ENCODE results near the gene CPNE7.
A peak's percentile ranks its signal among the peaks of the same experiment; 100 is the strongest.
"Not testable (repeated sequence)": the region's sequence is repeated elsewhere in the genome, so short reads cannot be mapped to it uniquely, and the experiment has no call there.

CPNE7 gene

DNA sequence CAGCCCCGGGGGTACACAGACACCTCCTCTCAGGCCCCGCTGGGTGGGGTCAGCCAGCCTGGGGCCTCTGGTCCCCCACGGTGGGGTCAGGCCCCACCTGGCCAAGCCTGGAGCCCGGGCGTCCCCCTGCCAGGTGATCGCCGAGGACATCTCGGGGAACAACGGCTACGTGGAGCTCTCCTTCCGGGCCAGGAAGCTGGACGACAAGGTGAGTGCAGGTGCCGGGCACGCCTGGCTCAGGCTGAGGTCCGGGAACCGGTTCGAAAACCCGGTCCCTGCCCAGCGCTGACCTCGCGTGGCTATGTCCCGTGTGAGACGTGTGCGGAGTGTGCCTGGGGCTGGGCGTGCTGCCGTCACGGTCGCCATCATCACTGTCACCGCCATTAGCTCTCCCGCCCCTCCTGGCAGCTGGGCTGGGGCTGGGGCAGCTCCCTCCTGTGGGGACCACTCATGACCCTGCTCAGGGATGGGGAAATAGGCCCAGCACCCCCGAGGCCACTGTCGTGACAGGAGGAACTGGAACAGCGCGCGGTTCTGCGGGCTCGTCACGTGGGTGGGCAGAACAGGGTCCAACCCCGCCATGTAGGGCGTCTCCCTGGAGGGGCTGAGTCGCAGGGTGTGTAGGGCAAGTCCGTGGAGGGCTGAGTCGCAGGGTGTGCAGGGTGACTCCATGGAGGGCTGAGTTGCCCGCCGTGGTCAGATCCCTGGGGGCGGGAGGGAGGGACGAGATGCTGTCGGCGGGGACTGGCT is 8.5 kb downstream of the CPNE7 start:
- DNase-seq (ENCODE audit: low read depth): no peak

DNA sequence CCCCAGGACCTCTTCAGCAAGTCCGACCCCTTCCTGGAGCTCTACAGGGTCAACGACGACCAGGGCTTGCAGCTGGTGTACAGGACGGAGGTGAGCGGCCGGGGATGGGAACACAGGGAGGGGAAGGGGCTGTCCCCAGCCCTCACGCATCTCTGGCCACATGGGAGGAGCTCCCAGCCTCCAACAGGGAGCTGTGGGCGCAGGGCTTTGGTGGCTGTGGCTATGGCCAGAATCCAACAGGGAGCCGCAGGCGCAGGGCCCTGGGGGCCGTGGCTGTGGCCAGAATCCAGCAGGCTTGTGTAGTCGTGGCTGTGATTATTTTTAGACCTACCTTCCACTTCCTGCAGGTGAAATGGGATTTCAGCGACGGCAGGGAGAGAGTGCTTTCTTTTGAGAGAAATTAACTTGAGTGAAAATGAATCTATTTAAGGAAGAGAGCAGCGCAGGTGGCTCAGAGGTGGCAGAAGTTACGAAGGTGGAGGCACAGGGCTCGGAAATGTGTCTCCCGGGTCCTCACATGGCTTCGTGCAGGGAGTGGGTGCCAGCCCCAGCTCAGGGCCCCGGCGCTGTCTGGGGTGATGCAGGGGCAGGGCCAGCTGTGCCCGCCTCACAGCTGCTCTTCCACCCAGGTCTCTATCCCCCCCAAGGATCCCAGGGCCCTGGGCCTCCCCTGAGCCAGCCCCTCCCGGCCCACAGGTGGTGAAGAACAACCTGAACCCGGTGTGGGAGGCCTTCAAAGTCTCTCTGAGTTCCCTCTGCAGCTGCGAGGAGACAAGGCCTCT is 9.4 kb downstream of the CPNE7 start:
- DNase-seq (ENCODE audit: low read depth): no peak

DNA sequence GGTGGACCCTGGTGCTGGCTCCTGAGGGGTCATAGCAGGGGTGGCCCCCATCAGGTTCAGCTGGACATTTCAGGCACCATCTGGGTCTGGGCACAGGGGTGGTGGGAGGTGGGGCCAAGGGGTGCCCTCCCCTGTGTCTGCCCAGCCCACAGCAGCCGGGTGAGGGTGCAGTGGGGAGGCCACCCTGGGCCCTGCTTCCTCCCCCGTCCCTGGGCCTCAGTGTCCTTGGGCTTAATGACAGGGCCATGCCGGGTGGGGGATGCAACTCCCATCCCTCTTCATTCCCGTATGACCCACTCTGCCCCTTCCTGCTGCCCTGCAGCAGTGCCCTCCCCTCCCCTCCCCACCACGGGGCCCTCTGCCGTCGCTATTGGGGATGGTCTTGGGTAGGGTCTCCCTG is 10.7 kb downstream of the CPNE7 start:
- DNase-seq (ENCODE audit: low read depth): no peak

DNA sequence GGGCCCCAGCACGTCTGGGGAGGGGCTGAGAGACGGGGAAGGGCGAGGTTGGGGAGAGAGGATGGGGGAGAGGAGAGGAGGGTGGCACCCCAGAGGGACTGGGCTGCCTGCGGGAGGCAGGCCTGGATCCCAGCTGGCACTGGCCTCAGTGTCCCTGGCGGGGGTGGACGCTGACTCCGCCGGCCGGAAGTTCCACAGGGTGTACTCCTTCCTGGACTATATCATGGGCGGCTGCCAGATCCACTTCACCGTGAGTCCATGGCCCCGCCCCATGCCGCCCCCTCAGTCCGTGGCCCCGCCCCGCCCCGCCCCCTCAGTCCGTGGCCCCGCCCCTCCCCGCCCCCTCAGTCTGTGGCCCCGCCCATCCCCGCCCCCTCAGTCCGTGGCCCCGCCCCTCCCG is 11.3 kb downstream of the CPNE7 start:
- no peak for DNase-seq (ENCODE audit: low read depth)

DNA sequence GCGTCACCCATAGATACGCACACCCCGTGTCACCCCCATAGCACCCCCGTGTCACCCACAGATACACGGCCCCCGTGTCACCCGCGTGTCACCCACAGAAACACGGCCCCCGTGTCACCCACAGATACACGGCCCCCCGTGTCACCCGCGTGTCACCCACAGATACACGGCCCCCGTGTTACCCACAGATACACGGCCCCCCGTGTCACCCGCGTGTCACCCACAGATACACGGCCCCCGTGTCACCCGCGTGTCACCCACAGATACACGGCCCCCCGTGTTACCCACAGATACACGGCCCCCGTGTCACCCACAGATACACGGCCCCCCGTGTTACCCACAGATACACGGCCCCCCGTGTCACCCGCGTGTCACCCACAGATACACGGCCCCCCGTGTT is 12.1 kb downstream of the CPNE7 start:
- DNase-seq (ENCODE audit: low read depth): not testable (repeated sequence)

DNA sequence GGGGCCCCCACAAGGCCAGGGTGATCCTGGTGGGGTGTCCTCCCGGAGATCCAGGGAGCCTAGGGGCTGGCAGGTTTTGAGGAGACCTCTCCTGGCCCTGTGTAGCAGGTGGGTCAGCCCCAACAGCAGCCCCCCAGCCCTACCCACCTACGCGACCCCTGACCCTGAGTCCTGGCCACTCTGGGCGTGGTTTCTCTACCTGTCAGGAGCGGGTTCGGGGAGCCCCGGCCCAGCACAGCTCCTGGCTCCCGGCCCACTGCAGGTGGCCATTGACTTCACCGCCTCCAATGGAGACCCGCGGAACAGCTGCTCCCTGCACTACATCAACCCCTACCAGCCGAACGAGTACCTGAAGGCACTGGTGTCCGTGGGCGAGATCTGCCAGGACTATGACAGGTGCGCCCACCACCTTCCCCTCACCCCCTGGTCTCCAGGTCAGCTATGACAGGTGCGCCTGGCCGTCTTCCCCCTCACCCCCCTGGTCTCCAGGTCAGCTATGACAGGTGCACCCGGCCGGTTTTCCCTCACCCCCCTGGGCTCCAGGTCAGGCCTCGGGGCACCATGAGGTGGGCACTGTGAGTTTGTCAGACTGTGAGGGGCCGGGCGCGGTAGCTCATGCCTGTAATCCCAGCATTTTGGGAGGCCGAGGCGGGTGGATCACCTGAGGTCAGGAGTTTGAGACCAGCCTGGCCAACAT is 13.0 kb downstream of the CPNE7 start:
- DNase-seq (ENCODE audit: low read depth): no peak

DNA sequence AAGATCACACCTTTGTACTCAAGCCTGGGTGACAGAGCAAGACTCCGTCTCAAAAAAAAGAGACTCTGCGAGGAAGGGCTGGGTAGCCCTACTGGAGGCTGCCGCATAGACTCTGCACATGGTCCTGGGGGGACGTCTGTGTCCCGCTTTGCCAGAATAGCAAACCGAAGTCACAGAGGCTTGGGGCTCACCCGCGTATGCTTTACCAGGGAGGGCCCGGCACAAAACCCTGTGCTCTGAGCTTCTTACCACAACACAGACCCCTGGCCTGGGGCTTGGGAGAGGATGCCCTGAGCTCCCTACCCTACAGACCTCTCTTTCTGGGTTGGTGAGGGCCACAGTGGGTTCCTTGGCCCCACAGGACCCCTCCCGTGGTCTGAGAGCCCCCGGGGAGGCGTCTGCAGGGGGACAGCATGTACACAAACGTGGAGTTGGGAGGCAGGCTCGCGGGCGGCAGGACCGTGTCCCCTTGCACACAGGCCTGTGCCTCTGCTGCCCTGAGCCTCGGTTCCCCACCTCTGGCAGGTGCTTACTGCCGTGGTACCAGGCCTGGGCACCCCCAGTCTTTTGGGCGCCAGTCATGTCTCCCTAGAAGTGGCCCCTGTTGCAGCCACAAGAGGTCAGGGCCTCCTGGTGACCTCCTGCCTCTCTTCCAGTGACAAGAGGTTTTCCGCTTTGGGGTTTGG is 13.8 kb downstream of the CPNE7 start:
- DNase-seq (ENCODE audit: low read depth): no peak

DNA sequence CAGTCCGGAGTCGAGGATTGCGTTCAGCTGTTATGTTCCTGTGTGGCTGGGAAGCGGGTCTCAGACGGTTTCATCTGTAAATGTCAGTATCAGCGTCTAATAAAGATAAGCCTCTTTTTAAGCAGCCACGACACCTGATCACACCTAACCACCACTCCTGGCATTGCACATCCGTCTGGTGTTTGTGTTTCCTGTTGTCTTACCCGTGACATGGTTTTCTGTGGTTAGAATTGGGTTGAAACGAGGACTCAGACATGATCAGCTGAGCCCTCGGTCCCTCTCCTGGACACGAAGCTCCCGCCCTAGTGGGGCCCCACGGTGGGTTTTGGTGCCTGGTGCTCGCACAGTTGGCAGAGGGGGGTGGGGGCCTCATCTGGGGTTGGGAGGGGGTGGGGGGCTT is 18.3 kb downstream of the CPNE7 start:
- DNase-seq (ENCODE audit: low read depth): no peak

DNA sequence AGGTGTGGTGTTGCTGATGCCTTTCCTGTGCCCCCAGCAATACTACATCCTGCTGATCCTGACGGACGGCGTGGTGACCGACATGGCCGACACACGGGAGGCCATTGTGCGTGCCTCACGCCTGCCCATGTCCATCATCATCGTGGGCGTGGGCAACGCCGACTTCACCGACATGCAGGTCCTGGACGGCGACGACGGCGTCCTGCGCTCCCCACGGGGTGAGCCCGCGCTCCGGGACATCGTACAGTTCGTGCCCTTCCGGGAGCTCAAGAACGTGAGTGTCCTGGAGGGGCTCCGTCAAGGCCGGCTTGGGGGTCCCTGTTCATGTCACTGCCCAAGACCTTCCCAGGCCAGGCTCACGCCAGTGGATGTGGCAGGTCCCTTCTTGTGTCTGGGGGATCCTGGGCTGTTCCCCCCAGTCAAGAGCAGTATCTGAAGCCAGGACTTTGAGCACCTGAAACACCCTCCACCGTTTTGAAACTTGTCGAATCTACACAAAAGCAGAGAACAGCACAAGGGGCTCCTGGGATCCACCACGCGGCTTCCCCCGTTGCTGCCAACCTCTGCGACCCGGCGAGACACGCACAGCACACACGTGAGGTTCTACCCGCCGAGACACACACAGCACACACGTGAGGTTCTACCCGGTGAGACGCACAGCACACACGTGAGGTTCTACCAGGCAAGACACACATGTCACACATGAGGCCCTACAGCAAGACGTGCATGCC is 19.9 kb downstream of the CPNE7 start:
- no peak for DNase-seq (ENCODE audit: low read depth)

DNA sequence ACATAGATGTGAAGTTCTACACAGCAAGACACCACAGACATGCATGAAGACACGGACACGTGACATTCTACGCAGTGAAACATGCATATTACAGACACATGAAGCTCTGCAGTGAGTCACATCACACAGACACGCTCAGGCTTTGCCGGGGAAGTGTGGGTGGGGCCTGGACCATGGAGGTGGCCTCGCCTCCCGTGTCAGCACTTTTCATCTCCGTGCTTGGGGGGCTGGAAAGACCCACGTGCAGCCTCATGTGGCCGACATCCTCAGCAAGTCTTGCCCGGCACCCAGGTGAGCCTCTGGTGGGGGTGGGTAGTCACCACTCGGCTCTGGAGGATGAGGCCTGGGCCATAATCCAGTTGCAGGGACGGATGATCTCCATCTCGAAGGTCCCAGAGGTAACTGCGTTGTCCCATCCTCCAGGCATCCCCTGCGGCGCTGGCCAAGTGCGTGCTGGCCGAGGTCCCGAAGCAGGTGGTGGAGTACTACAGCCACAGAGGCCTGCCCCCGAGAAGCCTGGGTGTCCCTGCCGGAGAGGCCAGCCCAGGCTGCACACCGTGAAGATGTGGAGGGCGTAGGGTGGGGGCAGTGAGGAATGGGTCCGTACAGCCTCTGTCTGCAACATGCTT is 20.6 kb downstream of the CPNE7 start:
- no peak for DNase-seq (ENCODE audit: low read depth)

DNA sequence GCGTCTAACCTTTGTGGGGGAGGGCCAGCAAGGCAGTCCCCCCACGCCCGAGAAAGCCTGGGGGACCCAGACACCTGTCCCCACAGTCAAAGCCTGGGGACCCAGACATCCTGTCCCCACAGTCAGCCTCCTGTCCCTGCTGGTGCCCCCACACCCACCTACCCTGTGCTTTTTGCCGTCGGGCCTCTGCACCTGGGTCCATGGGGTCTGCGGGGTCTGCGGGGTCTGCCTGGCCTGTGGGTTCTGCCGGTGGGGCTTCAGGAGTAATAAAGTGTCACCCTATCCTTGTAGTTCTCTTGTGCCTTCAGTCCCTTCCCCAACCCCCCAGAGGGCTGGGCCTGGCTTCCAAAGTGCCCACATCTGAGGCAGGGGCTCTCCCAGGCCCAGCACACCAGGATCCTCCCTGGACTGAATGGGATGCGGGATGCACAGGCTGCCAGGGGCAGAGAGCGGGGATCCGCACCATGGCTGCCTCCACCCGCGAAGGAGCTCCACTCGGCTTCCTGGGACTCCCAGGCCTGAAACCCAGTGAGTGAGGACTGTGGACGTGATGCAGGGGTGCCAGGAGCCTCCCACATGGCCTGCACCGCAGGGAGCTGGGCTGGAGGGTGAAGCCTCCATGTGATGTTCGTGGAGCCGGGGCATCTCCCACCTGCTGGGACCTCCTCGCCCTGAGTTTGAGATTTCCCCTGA is 21.5 kb downstream of the CPNE7 start:
- no peak for DNase-seq (ENCODE audit: low read depth)

DNA sequence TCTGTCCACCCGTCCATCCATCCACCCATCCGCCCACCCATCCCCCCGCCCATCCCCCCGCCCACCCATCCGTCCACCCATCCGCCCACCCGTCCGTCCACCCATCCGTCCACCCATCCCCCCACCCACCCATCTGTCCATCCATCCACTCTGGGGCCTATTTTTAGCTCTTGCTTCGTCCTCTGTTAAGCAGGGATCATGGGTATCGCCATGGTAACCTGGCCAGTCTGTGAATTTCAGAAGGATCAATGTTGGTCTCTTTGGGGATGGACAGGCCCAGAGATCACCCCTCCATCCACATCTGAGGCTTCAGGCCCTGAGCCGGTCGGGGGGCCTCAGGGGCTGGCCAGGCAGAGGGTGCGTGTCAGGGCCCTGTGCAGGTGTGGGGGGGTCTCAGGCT is 22.6 kb downstream of the CPNE7 start:
- no peak for DNase-seq (ENCODE audit: low read depth)

DNA sequence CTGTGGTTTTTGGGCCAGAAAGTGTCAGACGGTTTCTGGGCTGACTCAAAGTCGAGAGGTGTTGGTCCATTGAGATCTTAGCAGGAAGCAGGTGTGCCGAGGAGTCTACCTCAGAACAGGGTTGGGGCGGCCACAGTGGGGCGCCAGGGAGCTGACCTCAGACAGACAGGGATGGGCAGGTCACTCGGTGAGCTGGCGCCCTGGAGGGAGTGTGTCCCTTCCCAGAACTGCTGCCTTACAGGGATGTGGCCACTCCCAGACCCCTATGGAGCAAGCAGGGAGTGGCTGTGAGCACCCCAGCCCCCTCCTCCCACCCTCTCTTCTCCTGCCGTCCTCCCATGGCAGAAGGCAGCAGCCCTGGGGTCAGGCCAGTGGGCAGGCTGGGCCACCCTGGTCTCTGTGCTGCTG is 23.9 kb downstream of the CPNE7 start:
- DNase-seq (ENCODE audit: low read depth): no peak

DNA sequence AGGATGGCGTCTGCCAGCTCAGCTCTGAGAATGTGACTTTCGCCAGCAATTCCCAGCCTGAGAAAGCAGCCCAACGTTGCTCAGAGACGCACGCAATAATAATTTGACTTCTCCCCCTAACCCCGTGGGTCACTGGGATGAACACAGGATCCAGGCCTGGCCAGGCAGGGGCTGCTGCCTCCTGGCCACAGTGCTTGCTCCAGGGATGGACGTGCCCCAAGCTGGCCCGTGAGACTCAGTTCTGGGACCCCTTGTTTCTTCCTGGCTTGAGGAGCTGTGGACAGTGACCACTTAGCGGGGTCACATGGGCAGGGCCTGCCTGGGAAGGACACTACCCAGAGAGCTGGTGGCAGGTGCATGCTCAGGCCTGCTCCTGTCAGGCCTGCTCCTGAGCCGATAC is 24.3 kb downstream of the CPNE7 start:
- no peak for DNase-seq (ENCODE audit: low read depth)

DNA sequence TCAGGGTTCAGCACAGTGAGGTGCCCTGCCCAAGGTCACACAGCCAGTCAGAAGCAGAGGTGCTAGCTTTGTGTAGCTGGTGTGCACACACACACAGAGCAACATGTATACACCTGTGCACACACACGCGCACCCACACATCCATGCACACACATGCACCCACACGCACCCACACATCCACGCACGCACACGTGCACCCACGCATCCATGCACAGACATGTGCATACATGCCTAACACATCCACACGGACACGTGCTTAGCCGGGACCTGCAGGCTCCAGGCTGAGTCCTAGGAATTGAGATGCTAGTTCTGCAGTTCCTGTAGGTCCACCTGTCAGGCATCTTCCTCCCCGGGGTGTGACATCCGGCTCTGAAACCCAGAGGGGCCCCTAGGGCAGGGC is 24.9 kb downstream of the CPNE7 start:
- DNase-seq (ENCODE audit: low read depth): no peak

DNA sequence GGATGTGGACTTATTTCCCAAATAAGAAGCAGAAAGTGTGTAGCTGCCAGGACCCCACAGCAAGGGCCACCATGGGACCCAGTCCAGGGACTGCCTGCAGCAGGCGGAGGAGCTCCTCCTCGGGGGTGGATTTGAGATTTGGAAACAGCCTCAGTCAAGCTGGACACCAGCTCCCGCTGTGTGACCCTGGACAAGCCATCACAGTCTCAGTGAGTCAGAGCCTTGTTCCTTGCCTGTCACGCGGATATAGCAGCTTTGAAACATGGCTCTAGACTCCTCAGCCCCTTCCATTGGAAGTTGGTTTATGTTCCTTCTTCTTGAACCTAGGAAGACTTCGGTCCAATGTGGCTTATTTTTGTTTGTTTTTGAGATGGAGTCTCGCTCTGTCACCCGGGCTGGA is 25.4 kb downstream of the CPNE7 start:
- DNase-seq (ENCODE audit: low read depth): no peak

DNA sequence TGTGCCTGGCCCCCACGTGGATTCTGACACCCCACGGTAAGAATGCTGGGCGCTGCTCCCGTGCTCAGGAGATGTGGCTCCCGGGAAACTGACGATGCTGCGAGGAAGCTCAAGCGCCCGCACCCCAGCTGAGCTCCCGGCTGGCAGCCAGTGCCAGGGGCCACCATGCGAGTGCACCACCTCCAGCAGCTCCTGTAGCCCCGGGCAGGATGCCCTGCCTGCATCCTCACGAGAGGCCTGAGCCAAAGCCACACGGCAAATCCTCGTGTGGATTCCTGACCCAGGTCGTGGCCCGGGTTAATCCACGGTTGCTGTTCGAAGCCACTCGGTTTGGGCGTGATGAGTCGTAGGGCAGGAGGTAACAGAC is 26.3 kb downstream of the CPNE7 start:
- no peak for DNase-seq (ENCODE audit: low read depth)

DNA sequence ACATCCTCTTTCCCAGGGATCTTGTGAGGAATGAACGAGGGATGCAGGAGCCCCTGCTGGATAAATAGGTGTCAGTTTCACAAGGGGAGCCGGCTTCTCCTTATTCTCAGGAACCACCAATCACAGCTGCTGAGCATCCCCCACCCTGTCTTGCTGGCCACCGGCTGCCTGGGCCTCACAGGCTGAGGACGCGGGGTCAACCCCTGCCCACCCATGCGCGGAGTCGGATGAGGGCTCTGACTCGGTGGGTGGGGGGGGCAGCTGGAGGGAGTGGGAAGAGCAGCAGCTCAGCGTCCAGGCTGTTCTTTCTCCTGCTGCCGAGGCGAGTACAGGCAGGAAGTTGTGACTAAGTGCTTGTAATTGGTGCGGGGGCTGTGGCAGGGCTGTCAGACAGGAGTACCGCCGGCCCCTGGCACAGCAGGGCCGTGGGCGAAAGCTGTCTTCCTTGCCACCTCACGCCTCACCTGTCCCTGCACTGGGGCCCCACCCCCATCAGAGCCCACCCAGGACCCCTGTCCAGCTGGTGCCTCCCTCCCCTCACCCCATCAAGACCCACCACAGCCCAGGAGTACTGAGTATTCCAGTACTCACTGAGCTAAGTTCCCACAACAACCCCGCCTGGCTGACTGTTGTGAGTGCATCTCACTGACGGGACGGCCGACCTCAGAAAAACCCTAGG is 26.9 kb downstream of the CPNE7 start:
- peak; percentile 26 for DNase-seq (ENCODE audit: low read depth)

DNA sequence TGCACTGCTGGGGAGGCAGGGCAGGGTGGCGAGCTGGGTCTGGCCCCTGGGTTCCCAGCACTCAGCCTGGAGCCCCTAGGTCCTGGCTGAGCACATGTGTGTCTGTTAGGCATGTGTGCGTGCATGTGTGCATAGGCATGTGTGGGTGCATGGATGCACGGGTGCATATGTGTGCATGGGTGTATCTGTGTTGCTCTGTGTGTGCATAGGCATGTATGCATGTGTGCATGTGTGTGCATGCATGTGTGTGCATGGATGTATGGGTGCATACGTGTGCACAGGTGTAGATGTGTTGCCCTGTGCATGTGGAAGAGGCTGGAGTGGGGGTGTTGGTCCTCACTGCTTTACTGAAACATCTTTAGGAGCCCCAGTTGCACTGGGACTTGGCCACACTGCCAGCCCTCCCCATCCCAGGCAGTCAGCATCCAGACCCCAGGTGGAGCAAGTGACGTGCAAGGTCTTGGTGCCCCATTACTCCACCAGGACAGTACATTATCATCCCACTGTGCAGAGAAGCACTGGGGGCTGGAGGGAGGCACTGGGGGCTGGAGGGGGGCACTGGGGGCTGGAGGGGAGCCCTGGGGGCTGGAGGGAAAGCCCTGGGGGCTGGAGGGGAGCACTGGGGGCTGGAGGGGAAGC is 27.5 kb downstream of the CPNE7 start:
- DNase-seq (ENCODE audit: low read depth): no peak

DNA sequence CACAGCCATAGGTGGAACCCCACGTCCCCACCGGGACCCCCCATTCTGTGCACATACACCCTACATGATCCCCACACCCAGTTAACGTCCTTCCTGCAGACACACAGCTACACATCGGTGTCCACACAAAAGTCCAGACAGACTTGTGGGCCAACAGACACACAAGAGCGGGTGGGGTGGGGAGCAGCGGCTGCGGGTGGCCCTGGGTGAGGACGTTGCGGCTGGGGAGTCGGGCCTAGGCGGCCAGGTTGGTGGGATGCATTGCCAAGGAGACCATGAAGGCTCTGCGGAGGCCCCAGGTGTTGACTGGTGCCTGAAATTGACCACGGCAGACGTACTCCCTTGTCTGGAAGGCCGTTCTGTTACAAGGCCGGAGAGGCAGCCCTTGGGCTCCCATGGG is 29.2 kb downstream of the CPNE7 start:
- no peak for DNase-seq (ENCODE audit: low read depth)
